HL-60 (cell line): ENCODE results near the gene KCNJ12.
"Not testable (repeated sequence)": the region's sequence is repeated elsewhere in the genome, so short reads cannot be mapped to it uniquely, and the experiment has no call there.

Experiments used
- CTCF ChIP-seq: IDR thresholded peaks from one replicate; pipeline ENCODE4 v1.5.1; 2011; ENCODE audit warnings: low read length, control low read depth, inconsistent platforms; ENCODE audit not compliant: insufficient read depth
- GABPA ChIP-seq: IDR thresholded peaks from 2 replicates; pipeline ENCODE4 v1.6.1; 2012; ENCODE audit warnings: low read depth
- POLR2AphosphoS5 ChIP-seq: IDR thresholded peaks from 2 replicates; pipeline ENCODE4 v1.6.1; 2012; ENCODE audit warnings: low read depth

DNA sequence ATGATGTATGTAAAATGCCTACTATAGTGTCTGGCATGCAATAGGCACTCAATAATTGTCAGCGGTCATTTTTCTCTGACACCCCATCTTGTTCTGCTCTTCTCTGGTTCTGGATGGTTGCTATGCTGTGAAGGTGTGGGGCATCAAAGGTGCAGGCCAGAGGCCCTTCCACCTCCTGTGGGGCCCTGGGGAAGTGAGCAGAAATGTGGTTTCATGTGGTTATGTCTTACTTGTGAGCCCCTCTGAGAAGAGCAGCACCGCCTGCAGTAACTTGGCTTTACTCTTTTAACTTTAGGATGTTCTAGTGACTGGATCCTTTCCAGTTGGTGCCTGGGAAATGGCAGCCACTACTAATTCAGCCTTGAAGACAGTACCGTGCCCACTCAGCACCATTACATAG is 32.1 kb downstream of the KCNJ12 start:
- not testable (repeated sequence) for TF ChIP-seq CTCF, POLR2AphosphoS5, GABPA
